SJSA1 (cell line): ENCODE results near the gene CRYBB2. TPM values are rescaled to one million over a fixed set of nuclear protein-coding genes. Genes with fewer than 3 reads are reported as not detected.
A peak's percentile ranks its signal among the peaks of the same experiment; 100 is the strongest.

Source experiments
- DNase-seq, 2 experiments: peaks; one replicate each; pipeline ENCODE4 v3.0.0-alpha.2; 2015 to 2020; ENCODE audit warnings: low spot score in 2 of 2, low read depth in 1 of 2
- H3K27ac ChIP-seq: fragments of 250-450 bp; sonication (Bioruptor Pico); 2 replicates; pipeline ENCODE4 v1.5.1; 2020; ENCODE audit warnings: mild to moderate bottlenecking, moderate library complexity
- H3K27me3 ChIP-seq: fragments of 250-450 bp; sonication (Bioruptor Pico); replicated peaks from 2 replicates; pipeline ENCODE4 v1.5.1; 2020; ENCODE audit warnings: mild to moderate bottlenecking, moderate library complexity
- H3K36me3 ChIP-seq: fragments of 250-450 bp; sonication (Bioruptor Pico); 2 replicates; pipeline ENCODE4 v1.5.1; 2020; ENCODE audit warnings: mild to moderate bottlenecking
- H3K4me1 ChIP-seq: fragments of 250-450 bp; sonication (Bioruptor Pico); replicated peaks from 2 replicates; pipeline ENCODE4 v1.6.1; 2021; ENCODE audit warnings: mild to moderate bottlenecking
- H3K4me3 ChIP-seq: fragments of 250-450 bp; sonication (Bioruptor Pico); 2 replicates; pipeline ENCODE4 v1.5.1; 2020; ENCODE audit warnings: mild to moderate bottlenecking
- H3K9me3 ChIP-seq: fragments of 250-450 bp; sonication (Bioruptor Pico); replicated peaks from 2 replicates; pipeline ENCODE4 v1.5.1; 2020; ENCODE audit warnings: mild to moderate bottlenecking
- total RNA-seq: library from RNA; depleted of rRNA; stranded (reverse); fragments of >200 nt; shearing (Covaris generic); gene quantifications from 2 replicates; pipeline ENCODE4 v1.2.3, GENCODE V29; 2014

The CRYBB2 gene
- total RNA-seq, 1 experiment from 2014 or later: 0.21 TPM

DNA sequence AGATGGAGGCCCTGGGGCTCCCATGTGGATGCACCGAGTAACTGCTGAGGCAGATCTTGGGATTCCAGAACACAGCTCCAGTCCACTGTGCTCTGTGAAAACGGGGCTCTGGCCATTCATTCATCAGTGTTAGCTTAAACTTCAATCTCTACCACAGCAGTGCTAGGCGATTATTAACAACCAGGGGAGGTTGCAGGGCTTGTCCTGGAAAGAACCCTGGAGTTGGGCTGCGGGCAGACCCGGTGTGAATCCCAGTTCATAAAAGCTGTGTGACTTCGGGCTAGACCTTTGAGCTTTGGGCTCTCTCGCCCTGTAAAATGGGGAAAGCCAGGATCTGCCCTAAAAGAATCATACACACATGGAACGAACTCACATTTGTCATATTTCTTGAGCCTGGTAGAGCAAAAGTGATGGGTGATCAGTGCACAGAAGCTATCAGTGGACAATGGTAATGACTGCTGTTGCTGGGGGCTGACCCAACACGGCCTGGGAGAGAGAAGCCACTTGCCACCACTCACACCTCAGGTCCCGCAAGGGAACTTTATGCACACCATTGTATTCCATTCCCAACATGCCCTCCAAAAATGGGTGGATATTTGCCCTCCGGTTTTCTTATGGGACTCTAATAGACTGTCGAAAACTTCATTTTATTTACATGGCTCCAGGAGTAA is 35.4 kb upstream of the CRYBB2 start:
- H3K4me1 ChIP-seq: no peaks in the 10 kb centered on the region
- no peak for DNase-seq
- H3K4me3 ChIP-seq: no peak overlapping the region
- no peak overlapping the region for H3K27ac ChIP-seq
- H3K9me3 ChIP-seq: no peaks in the 10 kb centered on the region
- H3K27me3 ChIP-seq: no peaks in the 10 kb centered on the region; the same call in 1 of the 2 replicates
- H3K36me3 ChIP-seq: no peaks in the 10 kb centered on the region

DNA sequence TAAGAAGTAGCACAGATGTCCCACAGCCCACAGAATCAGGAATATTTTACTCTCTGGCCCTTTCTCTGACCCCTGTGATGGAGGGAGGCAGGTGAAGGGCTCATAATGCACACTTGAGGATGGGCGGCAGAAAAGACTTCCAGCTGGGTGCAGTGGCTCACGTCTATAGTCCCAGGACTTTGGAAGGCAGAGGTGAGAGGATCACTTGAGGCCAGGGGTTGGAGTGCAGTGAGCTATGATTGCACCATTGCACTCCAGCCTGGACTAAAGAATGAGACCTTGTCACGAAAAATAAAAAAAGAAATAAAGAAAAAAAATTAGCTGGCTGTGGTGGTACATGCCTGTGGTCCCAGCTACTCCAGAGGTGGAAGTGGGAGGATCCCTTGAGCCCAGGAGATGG is 33.3 kb upstream of the CRYBB2 start:
- no peaks in the 10 kb centered on the region for H3K36me3 ChIP-seq
- no peak overlapping the region for H3K4me3 ChIP-seq
- no peaks in the 10 kb centered on the region; the same call in 1 of the 2 replicates for H3K27me3 ChIP-seq
- H3K27ac ChIP-seq: no peak overlapping the region
- H3K4me1 ChIP-seq: no peaks in the 10 kb centered on the region
- H3K9me3 ChIP-seq: no peaks in the 10 kb centered on the region
- DNase-seq: no peak

DNA sequence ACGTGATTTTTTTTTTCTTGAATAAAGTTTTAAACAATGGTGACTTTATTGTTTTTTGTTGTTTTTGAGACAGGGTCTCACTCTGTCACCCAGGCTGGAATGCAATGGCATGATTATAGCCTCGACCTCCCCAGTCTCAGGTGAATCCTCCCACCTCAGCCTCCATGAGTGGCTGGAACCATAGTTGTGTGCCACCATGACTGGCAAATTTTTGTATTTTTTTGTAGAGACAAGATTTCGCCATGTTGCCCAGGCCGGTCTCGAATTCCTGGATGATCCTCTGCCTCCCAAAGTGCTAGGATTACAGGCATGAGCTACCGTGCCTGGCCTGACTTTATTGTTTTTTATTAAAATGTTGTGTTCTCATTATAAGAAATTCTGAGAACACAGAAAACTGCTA is 32.0 kb upstream of the CRYBB2 start:
- DNase-seq: no peak
- H3K4me3 ChIP-seq: no peak overlapping the region

DNA sequence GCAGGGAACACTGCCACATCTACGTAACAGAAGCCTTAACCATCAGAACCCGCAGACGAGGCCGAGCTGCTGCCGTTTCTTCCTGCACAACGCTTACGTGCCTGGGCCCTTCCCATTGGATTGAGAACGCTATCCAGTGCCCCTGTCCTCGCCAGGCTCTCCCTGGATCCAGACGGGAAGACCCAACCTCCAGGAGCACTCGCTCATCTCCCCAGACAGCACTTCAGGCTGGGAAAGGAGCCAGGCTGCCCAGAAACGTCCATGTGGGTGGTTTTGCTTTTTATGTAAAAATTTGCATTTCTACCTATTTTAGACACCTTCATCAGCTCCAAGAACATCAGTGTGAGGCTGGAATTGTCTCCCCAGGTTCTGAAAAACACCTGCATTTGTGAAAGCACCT is 27.0 kb upstream of the CRYBB2 start:
- no peaks in the 10 kb centered on the region; the same call in 1 of the 2 replicates for H3K27me3 ChIP-seq
- H3K27ac ChIP-seq: no peak overlapping the region
- H3K4me3 ChIP-seq: no peak overlapping the region
- H3K9me3 ChIP-seq: no peaks in the 10 kb centered on the region
- no peaks in the 10 kb centered on the region for H3K4me1 ChIP-seq
- DNase-seq: no peak
- no peaks in the 10 kb centered on the region for H3K36me3 ChIP-seq

More for the DNA sequence above, 32.0 kb upstream of the CRYBB2 start:
- H3K36me3 ChIP-seq: no peaks in the 10 kb centered on the region
- H3K27me3 ChIP-seq: no peaks in the 10 kb centered on the region; the same call in 1 of the 2 replicates
- no peaks in the 10 kb centered on the region for H3K4me1 ChIP-seq
- H3K9me3 ChIP-seq: no peaks in the 10 kb centered on the region
- H3K27ac ChIP-seq: no peak overlapping the region

DNA sequence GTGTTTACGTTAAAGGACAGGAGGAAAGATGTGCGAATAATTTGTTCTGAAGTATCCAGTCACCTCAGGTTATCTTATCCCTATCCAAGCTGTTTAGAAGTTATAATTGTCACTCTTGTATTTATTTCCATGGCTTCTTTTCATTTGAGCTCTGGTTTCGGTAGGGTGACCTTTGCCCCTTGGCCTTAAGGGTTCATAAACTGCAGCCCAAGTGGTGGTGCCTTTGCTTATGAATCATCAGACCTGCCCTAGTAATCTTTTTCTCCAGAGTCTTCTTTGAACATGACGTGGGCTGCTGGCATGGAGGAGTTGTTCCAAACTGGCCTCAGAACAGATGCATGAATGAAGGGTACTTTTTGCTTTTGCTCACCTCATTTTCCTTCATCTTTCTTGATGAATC is 26.3 kb upstream of the CRYBB2 start:
- Histone ChIP-seq H3K4me3 (no peak overlapping the region), H3K9me3 (no peaks in the 10 kb centered on the region), H3K4me1 (no peaks in the 10 kb centered on the region), H3K27ac (no peak overlapping the region), H3K36me3 (no peaks in the 10 kb centered on the region), H3K27me3 (no peaks in the 10 kb centered on the region; the same call in 1 of the 2 replicates)
- no peak for DNase-seq

DNA sequence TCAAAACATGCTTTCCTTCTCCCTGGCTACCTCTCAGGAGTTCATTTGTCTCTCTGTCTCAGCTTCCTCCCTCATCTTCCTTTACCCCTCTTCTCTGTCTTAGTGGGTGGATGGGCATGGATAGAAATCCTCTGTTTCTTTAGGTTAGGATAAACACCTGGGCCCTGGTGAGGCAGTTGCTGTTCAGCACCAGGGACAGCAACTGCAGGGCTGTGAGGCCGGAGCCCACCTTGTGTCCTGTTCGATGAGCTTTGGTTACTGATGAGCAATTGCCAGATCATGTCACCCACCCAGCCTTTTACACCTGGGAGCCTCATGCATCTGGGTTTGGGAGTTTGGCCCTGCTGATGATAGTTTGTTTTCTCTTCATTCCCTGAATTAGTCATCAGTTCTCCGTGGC is 25.9 kb upstream of the CRYBB2 start:
- no peaks in the 10 kb centered on the region for H3K27me3 ChIP-seq
- H3K9me3 ChIP-seq: no peaks in the 10 kb centered on the region
- H3K27ac ChIP-seq: no peak overlapping the region
- no peaks in the 10 kb centered on the region for H3K36me3 ChIP-seq
- DNase-seq: no peak
- no peak overlapping the region for H3K4me3 ChIP-seq
- no peaks in the 10 kb centered on the region for H3K4me1 ChIP-seq

DNA sequence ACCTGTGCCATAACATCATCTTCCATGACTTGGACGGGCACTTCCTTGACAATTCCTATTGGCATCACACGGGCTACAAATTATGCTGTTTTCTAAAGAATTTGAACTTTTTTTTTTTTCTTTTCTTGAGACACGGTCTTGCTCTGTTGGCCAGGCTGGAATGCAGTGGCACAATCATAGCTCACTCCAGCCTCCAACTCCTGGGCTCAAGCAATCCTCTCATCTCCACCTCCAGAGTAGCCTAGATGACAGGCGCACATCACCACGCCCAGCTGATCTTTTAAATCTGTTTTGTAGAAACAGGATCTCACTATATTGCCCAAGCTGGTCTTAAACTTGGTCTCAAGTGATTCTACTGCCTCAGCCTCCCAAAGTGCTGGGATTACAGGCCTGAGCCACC is 23.1 kb upstream of the CRYBB2 start:
- H3K27ac ChIP-seq: no peak overlapping the region
- DNase-seq: no peak
- H3K4me3 ChIP-seq: no peak overlapping the region
- no peaks in the 10 kb centered on the region for H3K9me3 ChIP-seq
- no peaks in the 10 kb centered on the region for H3K27me3 ChIP-seq
- H3K4me1 ChIP-seq: no peaks in the 10 kb centered on the region
- no peaks in the 10 kb centered on the region for H3K36me3 ChIP-seq

DNA sequence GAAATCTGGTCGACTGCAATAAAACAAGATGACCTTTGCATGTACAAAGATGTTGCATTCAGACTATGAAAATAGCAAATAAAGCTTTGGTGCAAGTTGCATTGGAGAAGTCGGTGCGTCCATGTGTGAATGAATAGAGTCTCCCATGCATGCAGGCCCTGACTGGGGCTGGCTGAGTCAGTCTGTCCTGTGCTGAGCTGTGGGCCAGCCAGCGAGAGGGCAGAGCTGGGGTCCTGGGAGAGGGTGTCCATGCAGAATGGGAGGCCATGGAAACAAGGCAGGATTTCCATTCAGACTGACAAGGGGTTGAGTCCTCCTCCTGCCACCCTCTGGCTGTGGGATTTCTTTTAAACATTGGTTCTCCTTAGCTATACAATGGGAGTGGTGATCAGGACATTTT is 22.1 kb upstream of the CRYBB2 start:
- no peak for DNase-seq
- Histone ChIP-seq H3K27me3 (no peaks in the 10 kb centered on the region), H3K4me1 (no peaks in the 10 kb centered on the region), H3K27ac (no peak overlapping the region), H3K4me3 (no peak overlapping the region), H3K9me3 (no peaks in the 10 kb centered on the region), H3K36me3 (no peaks in the 10 kb centered on the region)

DNA sequence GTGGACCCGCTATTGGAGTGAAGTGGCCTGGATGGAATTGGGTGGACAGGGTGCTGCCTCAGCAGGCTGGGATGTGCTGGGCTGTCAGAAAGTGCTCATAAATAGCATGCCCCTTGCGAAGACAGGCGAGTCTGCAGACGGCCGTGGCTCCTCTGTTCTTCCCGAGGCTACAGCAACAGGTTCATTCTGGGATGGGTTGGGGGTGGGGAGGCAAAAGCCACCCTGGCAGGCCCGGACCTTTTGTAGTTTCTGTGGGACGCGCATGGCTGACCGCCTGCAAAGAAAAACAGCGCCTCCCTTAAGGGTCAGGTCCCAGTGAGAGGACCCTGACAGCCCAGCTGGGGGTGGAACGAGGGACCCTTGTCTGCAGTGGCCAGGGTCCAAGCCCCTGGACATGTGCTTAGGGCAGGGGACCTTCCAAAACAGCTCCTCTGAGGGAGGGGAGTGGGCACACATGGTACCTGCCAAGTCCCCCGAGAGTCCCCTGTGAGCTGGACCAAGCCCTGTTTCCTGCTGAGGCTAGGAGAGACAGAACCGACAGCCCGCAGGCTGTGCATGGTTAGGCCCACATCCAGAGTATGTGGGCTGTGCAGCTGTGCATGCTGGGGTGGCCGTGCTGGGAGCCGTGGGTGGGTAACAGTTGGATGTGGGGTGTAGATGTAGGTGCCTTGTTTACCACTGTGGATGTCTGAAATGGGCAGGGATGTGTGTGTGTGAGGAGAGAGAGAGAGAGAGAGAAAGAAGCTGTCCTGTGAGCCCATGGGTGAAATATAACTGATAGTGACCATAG is 19.5 kb upstream of the CRYBB2 start, which contains the start of gene CRYBB3:
TSS of gene CRYBB3 (plus strand) at position 128 of the 790 bp plus-strand sequence. CDS start 1,539 bp downstream, outside the sequence.
- H3K4me3 ChIP-seq: no peak within 1 kb of the TSS
- no peaks in the 10 kb centered on the region for H3K9me3 ChIP-seq
- H3K4me1 ChIP-seq: no peaks in the 10 kb centered on the region
- H3K36me3 ChIP-seq: no peaks in the 10 kb centered on the region
- no peak within 1 kb of the TSS for H3K27ac ChIP-seq
- H3K27me3 ChIP-seq: no peaks in the 10 kb centered on the region
- DNase-seq: no peak

DNA sequence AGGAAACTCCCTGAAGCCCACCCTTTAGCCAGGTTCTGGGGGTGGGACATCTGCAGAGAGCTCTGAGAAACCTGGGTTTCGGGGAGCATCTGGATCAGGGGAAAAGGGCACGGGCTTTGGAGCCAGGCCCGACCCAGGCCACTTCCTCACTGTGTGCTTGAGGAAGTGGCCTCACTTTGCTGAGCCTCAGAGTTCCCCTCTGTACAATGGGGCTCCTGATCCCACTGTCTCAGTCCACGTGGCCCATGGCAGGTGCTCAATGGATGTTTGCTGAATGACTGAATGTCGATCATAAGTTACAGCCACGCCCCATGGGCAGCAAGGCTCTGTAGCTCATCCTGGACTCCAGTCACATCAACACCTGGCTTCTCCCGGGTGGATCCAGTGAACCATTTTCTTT is 18.5 kb upstream of the CRYBB2 start:
- no peak overlapping the region for H3K27ac ChIP-seq
- 0 out of 2 replicates have a peak, but pooled peaks cover 3% of the 10 kb centered on the region for H3K27me3 ChIP-seq
- DNase-seq: no peak
- H3K36me3 ChIP-seq: no peaks in the 10 kb centered on the region
- no peaks in the 10 kb centered on the region for H3K4me1 ChIP-seq
- no peaks in the 10 kb centered on the region for H3K9me3 ChIP-seq
- H3K4me3 ChIP-seq: no peak overlapping the region

DNA sequence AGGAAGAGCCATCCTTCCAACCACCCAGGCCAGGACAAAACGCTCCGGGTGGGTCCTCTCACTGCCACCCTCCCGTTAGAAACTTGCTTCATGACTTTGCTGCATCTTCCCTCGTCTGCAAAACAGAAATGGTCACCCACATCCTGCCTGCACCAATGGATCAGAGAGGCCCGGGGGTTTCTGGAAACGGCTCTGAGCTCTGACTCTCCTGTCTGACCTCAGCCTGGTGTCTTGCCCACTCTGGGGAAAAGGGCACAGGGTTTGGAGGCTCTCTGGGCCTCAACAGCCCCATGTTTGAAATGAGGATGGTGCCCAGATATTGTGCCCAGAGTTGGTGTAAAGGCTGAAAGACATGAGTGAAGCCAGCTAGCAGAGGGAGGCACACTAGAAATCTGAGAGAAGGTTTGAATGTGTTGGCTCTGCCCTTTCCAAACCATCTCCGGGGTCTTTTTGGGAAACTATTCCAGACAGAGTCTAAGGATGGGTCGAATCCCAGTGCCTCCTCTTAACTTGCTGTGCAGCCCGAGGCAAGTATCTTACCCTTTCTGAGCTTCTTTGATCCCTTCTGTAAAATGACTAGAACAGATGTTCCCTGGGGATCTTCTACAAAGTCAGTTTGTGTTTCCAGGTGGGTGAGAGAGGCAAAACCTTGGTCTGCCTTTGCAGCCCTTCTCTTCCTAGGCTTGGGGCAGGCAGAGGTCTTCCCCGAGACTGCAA is 17.7 kb upstream of the CRYBB2 start:
- no peaks in the 10 kb centered on the region for H3K9me3 ChIP-seq
- no peak overlapping the region for H3K4me3 ChIP-seq
- H3K4me1 ChIP-seq: no peaks in the 10 kb centered on the region
- H3K36me3 ChIP-seq: no peaks in the 10 kb centered on the region
- DNase-seq: no peak
- H3K27ac ChIP-seq: no peak overlapping the region
- 0 out of 2 replicates have a peak, but pooled peaks cover 3% of the 10 kb centered on the region for H3K27me3 ChIP-seq

DNA sequence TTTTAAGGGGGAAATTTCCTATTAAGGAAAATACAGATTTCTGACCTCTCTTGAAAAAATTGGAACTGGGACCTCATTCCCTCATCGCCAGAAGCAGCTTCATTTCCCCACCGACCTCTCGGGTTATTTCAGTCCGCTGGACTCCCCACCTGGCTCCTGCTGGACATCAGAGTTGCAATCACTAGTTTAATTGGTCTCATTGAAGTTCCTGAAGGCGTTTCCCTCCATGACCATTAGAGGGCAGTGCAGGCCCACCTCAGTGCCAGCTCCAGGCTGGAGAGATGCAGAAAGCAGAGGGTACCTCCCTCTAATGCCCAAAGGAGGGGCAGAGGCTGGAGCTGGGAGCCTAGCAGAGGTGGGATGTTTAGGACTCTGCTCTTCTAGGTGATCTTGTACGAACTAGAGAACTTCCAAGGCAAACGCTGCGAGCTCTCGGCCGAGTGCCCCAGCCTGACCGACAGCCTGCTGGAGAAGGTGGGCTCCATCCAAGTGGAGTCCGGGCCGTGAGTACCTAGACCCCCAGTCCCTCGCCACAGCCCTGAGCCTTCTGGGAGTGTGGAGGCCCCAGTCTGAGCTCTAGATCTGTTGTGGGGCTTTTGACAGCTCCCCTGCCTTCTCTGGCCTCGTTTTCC is 17.0 kb upstream of the CRYBB2 start:
- peak; percentile 34 to 60 for DNase-seq
- Histone ChIP-seq H3K9me3 (no peaks in the 10 kb centered on the region), H3K27me3 (0 out of 2 replicates have a peak, but pooled peaks cover 3% of the 10 kb centered on the region), H3K4me1 (no peaks in the 10 kb centered on the region), H3K36me3 (no peaks in the 10 kb centered on the region), H3K27ac (no peak overlapping the region), H3K4me3 (no peak overlapping the region)

DNA sequence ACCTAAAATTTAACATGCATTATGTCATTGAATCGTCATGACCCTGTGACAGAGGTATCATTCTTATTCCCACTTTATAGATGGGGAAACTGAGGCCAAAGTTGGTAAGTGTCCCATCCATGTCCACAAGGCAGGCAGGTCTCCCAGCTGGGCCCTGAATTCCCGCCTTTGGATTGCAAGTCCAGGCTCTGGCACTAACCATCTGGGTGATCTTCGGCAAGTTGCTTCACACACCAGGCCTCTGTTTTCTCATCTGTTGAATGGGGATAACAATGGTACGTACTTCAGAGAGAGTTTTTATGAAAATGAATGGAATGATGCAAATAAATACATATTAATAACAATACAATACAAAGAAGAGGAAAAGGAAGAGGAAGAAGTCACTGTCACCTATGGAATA is 16.4 kb upstream of the CRYBB2 start:
- H3K36me3 ChIP-seq: no peaks in the 10 kb centered on the region
- no peak overlapping the region for H3K27ac ChIP-seq
- DNase-seq: no peak
- H3K4me1 ChIP-seq: no peaks in the 10 kb centered on the region
- 0 out of 2 replicates have a peak, but pooled peaks cover 3% of the 10 kb centered on the region for H3K27me3 ChIP-seq
- H3K4me3 ChIP-seq: no peak overlapping the region
- H3K9me3 ChIP-seq: no peaks in the 10 kb centered on the region
